HG02840 (cell line): ENCODE results near the gene CCDC13.

Source experiments
- ATAC-seq: cut with Tn5 transposase; IDR thresholded peaks from one replicate; pipeline ENCODE4 v1.9.1; 2021; ENCODE audit warnings: mild to moderate bottlenecking, moderate library complexity, moderate number of reproducible peaks; ENCODE audit not compliant: unreplicated experiment, low FRiP score

Gene CCDC13

GRCh38 chr3:42801048-42801620, 28.1 kb upstream of the CCDC13 start:
- ATAC-seq, result no peak

- no peak for ATAC-seq
Measured at GRCh38 chr3:42800251-42800650, 27.2 kb upstream of the CCDC13 start.

- ATAC-seq, result no peak
Measured at GRCh38 chr3:42799376-42799775, 26.3 kb upstream of the CCDC13 start.

DNA sequence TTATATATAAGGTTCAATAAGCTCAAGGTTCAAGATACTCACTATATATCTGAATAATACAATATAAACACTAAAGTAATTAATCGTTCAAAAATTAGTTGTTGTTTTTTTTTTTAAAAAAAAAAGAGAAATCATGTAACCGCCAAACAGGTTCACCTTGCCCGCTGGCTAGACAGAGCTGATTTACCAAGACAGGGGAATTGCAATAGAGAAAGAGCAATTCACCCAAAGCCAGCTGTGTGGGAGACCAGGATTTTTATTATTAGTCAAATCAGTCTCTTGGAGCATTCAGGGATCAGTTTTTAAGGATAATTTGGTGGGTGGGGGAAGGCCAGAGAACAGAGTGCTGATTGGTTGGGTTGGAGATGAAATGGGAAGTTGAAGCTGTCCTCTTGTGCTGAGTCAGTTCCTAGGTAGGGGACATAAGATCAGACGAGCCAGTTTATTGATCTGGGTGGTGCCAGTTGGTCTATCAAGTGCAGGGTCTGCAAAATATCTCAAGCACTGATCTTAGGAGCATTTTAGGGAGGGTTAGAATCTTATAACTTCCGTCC, 23.4 kb upstream of the CCDC13 start:
- ATAC-seq, result no peak

GRCh38 chr3:42795621-42796181, 22.6 kb upstream of the CCDC13 start:
- no peak for ATAC-seq

DNA sequence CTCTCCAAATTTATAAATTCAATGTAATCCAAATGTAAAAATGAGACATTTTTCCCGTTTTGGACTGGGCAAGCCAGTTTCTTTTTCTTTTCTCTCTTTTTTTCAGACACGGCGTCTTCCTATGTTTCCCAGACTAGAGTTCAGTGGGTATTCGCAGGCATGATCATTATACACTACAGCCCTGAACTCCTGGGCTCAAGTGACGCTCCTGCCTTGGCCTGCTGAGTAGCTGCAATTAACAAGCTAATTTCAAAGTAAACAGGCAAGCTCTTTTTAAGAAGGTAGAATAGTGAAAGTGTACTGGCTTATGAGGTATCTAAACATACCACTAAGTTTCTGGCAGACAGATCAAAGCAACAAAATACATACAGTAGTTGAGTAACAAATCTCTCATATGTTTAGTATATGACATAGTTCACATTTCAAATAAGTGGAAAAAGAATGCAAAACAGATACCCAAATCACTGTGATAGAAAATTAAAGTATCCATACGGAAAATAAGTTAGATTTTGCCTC, 17.7 kb upstream of the CCDC13 start:
- no peak for ATAC-seq

- no peak for ATAC-seq
Measured at GRCh38 chr3:42786631-42787030, 13.6 kb upstream of the CCDC13 start.

- no peak for ATAC-seq
Measured at GRCh38 chr3:42786212-42786611, 13.2 kb upstream of the CCDC13 start.

DNA sequence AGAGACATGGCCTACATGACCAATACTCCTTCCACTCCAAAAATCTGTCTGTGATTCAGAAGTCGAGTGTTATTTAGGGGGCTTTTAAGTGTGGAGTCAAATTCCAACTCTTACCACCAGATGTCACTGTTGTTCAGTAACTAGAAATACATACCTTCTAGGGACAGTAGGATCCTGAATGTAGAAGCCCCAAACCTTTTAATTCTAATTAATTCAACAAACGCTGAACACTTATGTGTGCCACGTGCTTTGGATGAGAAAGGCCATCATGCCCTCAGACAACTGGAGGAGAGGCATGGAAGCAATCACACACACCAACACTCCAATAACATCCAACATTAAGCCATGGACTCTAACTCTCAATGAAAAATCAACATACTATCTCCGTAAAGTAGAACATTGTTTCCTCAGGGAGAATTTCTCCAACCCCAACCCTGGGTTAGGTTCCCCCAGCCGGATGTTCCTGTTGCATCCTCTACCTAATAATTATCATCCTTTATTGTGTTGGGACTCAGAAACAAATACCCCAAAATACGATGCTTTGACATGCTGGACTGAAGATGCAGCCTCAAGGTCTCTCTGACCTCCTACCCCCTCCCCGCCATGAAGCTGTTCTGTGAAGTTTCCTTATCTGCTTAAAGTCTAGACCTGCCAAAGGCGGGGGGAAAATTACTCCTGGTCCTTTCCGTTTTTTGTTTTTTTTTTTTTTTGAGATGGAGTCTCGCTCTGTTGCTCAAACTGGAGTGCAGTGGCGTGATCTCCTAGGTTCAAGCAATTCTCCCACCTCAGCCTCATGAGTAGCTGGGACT, 8.0 kb upstream of the CCDC13 start:
- ATAC-seq, result peak; percentile 58

GRCh38 chr3:42780398-42780797, 7.3 kb upstream of the CCDC13 start:
- peak; percentile 8 for ATAC-seq

DNA sequence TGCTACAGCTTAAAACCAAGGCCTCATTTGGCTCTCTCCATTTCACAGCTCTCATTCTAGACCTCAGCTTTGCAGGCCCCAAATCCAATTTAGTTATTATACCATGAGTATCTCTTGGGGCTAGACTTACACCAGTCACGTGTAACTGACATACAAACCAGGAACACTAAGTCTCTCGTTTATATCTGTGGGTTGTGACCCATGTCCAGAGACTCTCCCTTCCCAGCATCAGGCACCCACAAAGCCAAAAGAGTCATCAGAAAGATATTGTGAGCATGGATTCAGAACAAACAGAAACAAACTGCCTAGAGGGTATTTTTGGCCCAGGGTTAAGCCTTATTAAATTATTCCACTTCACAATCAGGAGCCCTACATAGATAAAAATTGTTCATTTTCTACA, 5.6 kb upstream of the CCDC13 start:
- no peak for ATAC-seq

GRCh38 chr3:42773409-42773751, 327 bp upstream of the CCDC13 start:
- peak; percentile 4 for ATAC-seq

DNA sequence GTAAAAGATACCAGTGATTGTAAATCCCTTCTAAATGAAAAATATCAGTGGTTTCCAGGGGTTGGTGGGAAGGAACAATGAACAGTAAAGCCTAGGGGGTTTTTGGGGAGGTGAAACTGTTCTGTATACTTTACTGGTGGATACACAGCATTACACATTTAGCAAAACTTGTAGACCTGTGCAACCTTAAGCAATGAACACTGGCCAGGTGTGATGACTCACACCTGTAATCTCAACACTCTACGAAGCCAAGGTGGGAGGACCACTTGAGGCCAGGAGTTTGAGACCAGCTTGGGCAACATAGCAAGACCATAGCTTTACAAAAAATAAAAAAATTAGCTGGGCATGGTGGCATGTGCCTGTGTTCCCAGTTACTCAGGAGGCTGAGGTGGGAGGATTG, 1.8 kb downstream of the CCDC13 start:
- ATAC-seq, result no peak

GRCh38 chr3:42769477-42770131, 3.4 kb downstream of the CCDC13 start:
- no peak for ATAC-seq

DNA sequence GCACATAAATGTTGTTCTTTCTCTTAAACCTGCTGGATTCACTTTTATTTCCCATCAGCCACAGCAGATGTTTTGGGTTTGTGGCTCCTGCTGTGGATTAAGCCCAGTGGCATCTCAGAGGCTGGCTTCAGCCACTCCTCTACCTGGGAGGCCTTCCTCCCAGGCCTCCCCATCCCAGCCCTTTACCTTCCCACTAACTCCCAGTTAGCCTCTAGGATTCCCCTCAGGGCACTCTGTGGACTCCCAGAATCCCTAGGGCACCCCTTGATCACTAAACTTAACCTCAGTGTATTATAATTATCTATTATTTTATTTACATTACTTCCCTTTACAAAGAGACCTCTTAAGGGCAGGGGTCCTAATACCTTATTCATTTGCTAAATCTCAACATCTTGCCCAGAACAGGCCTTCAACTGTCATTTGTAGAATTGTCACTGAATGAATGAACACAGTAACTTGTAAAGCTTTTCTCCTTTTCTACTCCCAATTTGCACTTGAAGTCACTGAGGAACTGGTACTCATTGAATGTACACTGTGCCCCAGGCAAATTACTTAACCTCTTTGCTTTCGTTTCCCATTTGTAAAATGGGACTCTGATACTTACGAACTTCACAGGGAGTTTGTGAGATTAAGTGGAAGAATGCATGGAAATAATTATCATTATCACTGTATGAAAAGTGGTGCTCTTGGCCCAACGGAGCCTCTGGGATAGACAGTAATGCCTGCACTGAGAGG, 8.3 kb downstream of the CCDC13 start:
- no peak for ATAC-seq

DNA sequence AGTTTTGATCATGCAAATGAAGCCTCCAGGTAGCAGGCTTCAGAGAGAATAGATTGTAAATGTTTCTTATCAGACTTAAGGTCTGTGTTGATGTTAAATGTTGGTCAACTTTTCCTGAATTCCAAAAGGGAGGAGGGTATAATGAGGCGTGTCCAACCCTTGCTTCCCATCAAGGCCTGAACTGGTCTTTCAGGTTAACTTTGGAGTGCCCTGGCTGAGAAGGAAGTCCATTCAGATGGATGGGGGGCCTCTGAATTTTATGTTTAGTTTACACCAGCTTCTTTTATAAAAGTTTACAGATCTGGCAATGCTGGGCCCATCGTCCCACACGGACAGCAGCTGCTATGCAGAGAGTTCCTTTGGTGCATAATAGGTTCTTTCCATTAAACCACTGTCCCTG, 8.9 kb downstream of the CCDC13 start:
- no peak for ATAC-seq

DNA sequence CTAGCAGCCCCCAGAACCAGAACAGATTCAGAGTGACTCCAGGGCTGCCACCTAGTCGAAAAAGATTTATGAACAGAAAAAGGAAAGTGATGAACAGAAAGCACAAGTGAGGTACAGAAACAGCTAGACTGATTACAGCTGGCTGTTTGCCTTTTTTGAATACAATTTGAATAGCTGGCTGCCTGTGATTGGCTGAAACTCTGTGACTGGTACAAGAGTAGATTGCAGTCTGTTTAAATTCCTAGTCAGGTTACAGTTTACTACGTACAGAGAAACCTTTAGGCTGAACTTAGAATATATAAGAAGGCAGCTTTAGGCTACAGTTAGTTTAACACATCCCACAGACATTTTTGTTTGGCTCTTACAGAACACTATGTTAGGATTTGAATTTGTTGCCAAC, 10.0 kb downstream of the CCDC13 start:
- ATAC-seq, result no peak

- no peak for ATAC-seq
Measured at GRCh38 chr3:42762046-42762724, 10.9 kb downstream of the CCDC13 start.

GRCh38 chr3:42758126-42758525, 14.9 kb downstream of the CCDC13 start:
- no peak for ATAC-seq

DNA sequence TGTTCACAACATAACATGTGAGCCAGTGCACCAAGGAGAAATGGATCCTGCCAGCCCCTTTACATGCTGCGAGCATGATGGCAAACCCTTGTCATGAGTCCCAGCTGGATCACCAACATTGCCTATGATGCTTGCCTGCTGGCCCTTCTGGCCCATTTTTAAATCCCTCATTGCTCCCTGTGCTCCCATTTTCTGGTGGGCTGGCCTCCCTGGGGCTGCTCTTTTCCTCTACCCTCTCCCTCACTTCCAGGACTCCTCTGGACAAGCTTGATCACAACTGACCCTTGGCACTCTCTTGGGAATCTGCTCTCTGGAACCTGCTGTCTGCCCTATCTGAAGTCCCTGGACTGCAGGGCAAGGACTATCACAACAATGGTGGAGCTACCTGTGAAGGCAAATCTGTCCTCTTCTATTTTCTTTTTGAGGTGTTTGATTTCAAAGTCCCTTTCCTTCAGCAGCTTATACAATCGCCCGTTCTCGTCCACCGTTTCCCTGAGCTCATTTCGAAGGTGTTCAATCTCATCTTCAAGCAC, 16.3 kb downstream of the CCDC13 start:
- ATAC-seq, result no peak
